ENCODE data around the gene PFKFB3.
A peak's percentile ranks its signal among the peaks of the same experiment; 100 is the strongest.
"Not testable (repeated sequence)": the region's sequence is repeated elsewhere in the genome, so short reads cannot be mapped to it uniquely, and the experiment has no call there.

PFKFB3 gene

GRCh38 chr10:6272126-6272525 is 69.4 kb downstream of the PFKFB3 start:
- no peak for DNase-seq (ENCODE audit: low read depth in 2 of 2)

- DNase-seq (ENCODE audit: low read depth in 2 of 2), result no peak
These were observed 70.6 kb downstream of the PFKFB3 start for GRCh38 chr10:6273351-6273750.

- no peak for DNase-seq (ENCODE audit: low read depth in 2 of 2)
These were observed 71.3 kb downstream of the PFKFB3 start for GRCh38 chr10:6274040-6274439.

GRCh38 chr10:6274484-6274883 is 71.8 kb downstream of the PFKFB3 start:
- no peak for DNase-seq (ENCODE audit: low read depth in 2 of 2)

GRCh38 chr10:6275022-6275997 is 72.6 kb downstream of the PFKFB3 start:
- peak; percentile 72 to 84 for DNase-seq (ENCODE audit: low read depth in 2 of 2)

- no peak for DNase-seq (ENCODE audit: low read depth in 2 of 2)
These were observed 73.6 kb downstream of the PFKFB3 start for GRCh38 chr10:6276356-6276755.

- no peak for DNase-seq (ENCODE audit: low read depth in 2 of 2)
These were observed 75.9 kb downstream of the PFKFB3 start for GRCh38 chr10:6278519-6279120.

GRCh38 chr10:6279540-6280267 is 77.0 kb downstream of the PFKFB3 start:
- no peak for DNase-seq (ENCODE audit: low read depth in 2 of 2)

- no peak for DNase-seq (ENCODE audit: low read depth in 2 of 2)
These were observed 77.6 kb downstream of the PFKFB3 start for GRCh38 chr10:6280291-6280690.

- no peak for DNase-seq (ENCODE audit: low read depth in 2 of 2)
These were observed 79.8 kb downstream of the PFKFB3 start for GRCh38 chr10:6282454-6282958.

GRCh38 chr10:6283655-6284054 is 80.9 kb downstream of the PFKFB3 start:
- no peak for DNase-seq (ENCODE audit: low read depth in 2 of 2)

GRCh38 chr10:6290621-6291020 is 87.9 kb downstream of the PFKFB3 start:
- not testable (repeated sequence) for DNase-seq (ENCODE audit: low read depth in 2 of 2)

GRCh38 chr10:6292741-6293151 is 90.0 kb downstream of the PFKFB3 start:
- no peak for DNase-seq (ENCODE audit: low read depth in 2 of 2)

- DNase-seq (ENCODE audit: low read depth in 2 of 2), result not testable (repeated sequence)
These were observed 93.7 kb downstream of the PFKFB3 start for GRCh38 chr10:6296425-6296824.

- no peak for DNase-seq (ENCODE audit: low read depth in 2 of 2)
These were observed 94.1 kb downstream of the PFKFB3 start for GRCh38 chr10:6296828-6297251.

GRCh38 chr10:6297522-6297921 is 94.8 kb downstream of the PFKFB3 start:
- no peak for DNase-seq (ENCODE audit: low read depth in 2 of 2)

GRCh38 chr10:6297951-6298381 is 95.2 kb downstream of the PFKFB3 start:
- no peak for DNase-seq (ENCODE audit: low read depth in 2 of 2)

- no peak for DNase-seq (ENCODE audit: low read depth in 2 of 2)
These were observed 95.7 kb downstream of the PFKFB3 start for GRCh38 chr10:6298428-6298827.

- no peak for DNase-seq (ENCODE audit: low read depth in 2 of 2)
These were observed 96.5 kb downstream of the PFKFB3 start for GRCh38 chr10:6299234-6299633.

- no peak for DNase-seq (ENCODE audit: low read depth in 2 of 2)
These were observed 97.0 kb downstream of the PFKFB3 start for GRCh38 chr10:6299743-6300105.

- no peak for DNase-seq (ENCODE audit: low read depth in 2 of 2)
These were observed 97.5 kb downstream of the PFKFB3 start for GRCh38 chr10:6300106-6300783.

All from stimulated activated CD4-positive, alpha-beta T cell treated with anti-CD3 and anti-CD28 coated beads, Interleukin-1b, Interleukin-23, amount 100 ng/mL, for 4 hours (primary cell).